ENCODE measurements around the gene FADS1. TPM values are rescaled to one million over a fixed set of nuclear protein-coding genes. Genes with fewer than 3 reads are reported as not detected.
A peak's percentile ranks its signal among the peaks of the same experiment; 100 is the strongest.

The FADS1 gene
- total RNA-seq, 2 donors from 2014 or later = 39.0 to 52.9 TPM

DNA sequence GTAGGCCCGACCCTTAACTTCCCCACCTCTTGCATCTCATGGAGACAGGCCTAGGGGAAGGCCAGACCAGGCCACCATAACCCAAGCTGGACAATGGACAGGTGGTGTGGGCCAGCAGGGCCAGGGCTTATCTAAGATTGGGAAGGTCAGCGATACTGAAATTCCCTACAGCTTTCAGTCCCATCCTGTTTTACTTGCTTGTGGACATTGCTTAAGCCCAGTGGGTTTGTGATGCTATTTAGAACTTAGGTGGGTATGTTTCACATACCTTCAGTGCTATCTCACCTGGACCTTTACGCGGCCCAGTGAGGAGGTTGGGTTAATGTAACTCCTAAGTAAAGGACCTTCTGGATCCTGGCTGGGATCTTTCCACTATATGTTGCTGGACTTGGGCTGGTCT lies 13.0 kb upstream of the FADS1 start:
- no peaks in the 10 kb centered on the region for H3K36me3 ChIP-seq
- peak overlapping the region; percentile 86 to 95 for H3K27ac ChIP-seq
- ATAC-seq (ENCODE audit: insufficient number of reproducible peaks, low FRiP score, low read depth) (no peak), DNase-seq (ENCODE audit: low spot score) (no peak)
- H3K4me1 ChIP-seq (ENCODE audit: control insufficient read depth in 1 of 2, low read depth in 2 of 2) = peaks cover 24 to 60% of the 10 kb centered on the region in 2 donors
- peak overlapping the region; percentile 85 for H3K4me3 ChIP-seq
- H3K27me3 ChIP-seq (replicated peaks; ENCODE audit: insufficient read depth) = no peaks in the 10 kb centered on the region
- TF ChIP-seq, protein P1, sequence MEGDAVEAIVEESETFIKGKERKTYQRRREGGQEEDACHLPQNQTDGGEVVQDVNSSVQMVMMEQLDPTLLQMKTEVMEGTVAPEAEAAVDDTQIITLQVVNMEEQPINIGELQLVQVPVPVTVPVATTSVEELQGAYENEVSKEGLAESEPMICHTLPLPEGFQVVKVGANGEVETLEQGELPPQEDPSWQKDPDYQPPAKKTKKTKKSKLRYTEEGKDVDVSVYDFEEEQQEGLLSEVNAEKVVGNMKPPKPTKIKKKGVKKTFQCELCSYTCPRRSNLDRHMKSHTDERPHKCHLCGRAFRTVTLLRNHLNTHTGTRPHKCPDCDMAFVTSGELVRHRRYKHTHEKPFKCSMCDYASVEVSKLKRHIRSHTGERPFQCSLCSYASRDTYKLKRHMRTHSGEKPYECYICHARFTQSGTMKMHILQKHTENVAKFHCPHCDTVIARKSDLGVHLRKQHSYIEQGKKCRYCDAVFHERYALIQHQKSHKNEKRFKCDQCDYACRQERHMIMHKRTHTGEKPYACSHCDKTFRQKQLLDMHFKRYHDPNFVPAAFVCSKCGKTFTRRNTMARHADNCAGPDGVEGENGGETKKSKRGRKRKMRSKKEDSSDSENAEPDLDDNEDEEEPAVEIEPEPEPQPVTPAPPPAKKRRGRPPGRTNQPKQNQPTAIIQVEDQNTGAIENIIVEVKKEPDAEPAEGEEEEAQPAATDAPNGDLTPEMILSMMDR (IDR thresholded peaks at IDR 0.05) = no peak
- H3K9me3 ChIP-seq = no peaks in the 10 kb centered on the region

DNA sequence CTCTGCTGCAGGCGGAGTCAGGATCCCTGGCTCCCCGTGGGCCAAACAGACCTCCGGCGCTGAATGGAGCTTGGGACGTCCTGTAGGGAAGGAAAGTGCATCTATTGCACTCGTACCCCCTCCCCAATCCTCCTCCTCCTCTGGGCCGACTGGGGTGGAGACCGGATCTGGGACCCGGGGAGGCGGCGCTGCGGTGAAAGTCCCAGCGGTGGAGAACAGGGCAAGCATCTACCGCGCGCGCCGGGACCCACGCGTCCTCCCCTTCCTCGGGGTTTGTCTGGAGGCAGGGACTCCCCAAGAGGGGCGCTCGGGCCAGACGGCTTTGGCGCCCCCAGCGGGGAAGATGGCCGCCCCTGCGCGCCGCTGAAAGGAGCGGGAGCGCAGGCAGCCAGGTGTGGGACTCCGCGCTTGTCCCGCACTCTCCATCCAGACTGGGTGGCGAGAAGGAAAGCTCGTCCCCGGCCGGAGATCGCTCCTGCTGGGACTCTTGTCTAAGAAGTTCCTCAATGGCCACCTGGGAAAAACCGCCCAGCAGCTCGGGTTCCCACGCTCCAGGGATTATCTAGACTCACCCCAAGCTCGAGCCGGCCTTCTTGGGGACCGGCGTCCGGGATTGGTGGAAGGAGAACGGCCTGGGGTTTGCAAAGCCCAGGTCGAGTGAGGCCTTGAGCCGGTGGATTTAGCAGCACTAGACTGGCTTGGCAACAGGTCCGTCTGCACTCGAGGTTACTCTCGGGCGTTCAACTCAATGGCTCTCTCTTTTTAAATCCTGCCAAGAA lies 12.0 kb upstream of the FADS1 start:
- Histone ChIP-seq H3K9me3 (no peaks in the 10 kb centered on the region), H3K4me1 (ENCODE audit: control insufficient read depth in 1 of 2, low read depth in 2 of 2) (peaks cover 16 to 50% of the 10 kb centered on the region in 2 donors), H3K27me3 (replicated peaks; ENCODE audit: insufficient read depth) (no peaks in the 10 kb centered on the region), H3K27ac (peak overlapping the region; percentile 86 to 95), H3K36me3 (no peaks in the 10 kb centered on the region), H3K4me3 (peak overlapping the region; percentile 85)
- ATAC-seq (ENCODE audit: insufficient number of reproducible peaks, low FRiP score, low read depth) (no peak), DNase-seq (ENCODE audit: low spot score) (no peak)
- TF ChIP-seq, protein P1 (IDR thresholded peaks at IDR 0.05) = peak; percentile 43

DNA sequence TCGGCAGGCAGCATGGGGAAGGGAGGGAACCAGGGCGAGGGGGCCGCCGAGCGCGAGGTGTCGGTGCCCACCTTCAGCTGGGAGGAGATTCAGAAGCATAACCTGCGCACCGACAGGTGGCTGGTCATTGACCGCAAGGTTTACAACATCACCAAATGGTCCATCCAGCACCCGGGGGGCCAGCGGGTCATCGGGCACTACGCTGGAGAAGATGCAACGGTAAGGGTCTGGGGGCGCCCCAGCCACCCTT lies 11.5 kb upstream of the FADS1 start:
- TF ChIP-seq, protein P1 (IDR thresholded peaks at IDR 0.05) = no peak
- H3K9me3 ChIP-seq = no peaks in the 10 kb centered on the region
- H3K36me3 ChIP-seq = no peaks in the 10 kb centered on the region
- peaks cover 13 to 45% of the 10 kb centered on the region in 2 donors for H3K4me1 ChIP-seq (ENCODE audit: control insufficient read depth in 1 of 2, low read depth in 2 of 2)
- no peaks in the 10 kb centered on the region for H3K27me3 ChIP-seq (replicated peaks; ENCODE audit: insufficient read depth)
- ATAC-seq (ENCODE audit: insufficient number of reproducible peaks, low FRiP score, low read depth) (no peak), DNase-seq (ENCODE audit: low spot score) (no peak)
- H3K4me3 ChIP-seq = peak overlapping the region; percentile 85
- peak overlapping the region; percentile 86 to 95 for H3K27ac ChIP-seq

DNA sequence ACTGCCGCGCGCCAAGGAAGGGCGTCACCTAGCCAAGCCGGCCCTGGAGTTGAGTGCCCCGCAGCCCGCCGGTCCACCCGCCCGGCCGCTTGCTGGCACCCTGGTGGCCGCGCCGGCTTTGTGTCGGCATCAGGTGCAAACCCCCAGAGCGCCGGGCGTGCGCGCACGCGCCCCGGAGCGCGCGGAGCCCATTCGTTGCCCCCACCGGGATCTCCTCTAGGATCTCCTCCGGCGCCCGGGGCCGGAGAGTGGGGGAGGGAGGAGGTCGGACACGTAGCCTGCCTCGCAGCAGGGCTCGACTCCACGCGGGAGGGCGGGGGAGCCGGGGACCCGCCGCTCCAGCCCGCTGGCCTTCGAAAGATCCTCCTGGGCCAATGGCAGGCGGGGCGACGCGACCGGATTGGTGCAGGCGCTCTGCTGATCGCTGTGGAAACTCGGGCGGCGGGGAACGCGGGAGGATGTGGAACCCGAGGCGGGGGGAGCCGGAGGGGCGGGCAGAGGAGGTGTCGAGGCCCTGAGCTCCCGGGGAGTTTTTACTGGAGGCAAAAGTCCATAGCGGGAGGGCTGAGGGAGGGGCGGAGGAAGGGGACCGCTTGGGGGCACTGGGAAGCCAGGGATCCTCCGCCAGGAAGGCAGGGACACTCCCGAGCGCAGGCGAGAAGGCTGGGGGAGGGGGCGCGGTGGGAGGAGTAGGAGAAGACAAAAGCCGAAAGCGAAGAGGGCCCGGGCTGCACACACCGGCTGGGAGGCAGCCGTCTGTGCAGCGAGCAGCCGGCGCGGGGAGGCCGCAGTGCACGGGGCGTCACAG lies 11.0 kb upstream of the FADS1 start, which contains the start of gene FADS2:
Gene FADS2, plus strand, starts transcription at position 730 of the 808 bp plus-strand sequence. CDS start 91 bp downstream, outside the sequence.
- no peaks in the 10 kb centered on the region for H3K27me3 ChIP-seq (replicated peaks; ENCODE audit: insufficient read depth)
- ATAC-seq (ENCODE audit: insufficient number of reproducible peaks, low FRiP score, low read depth) (peak; percentile 67), DNase-seq (ENCODE audit: low spot score) (peak; percentile 78)
- H3K4me1 ChIP-seq (ENCODE audit: control insufficient read depth in 1 of 2, low read depth in 2 of 2) = peaks cover 13 to 39% of the 10 kb centered on the region in 2 donors
- H3K36me3 ChIP-seq = no peaks in the 10 kb centered on the region
- H3K9me3 ChIP-seq = no peaks in the 10 kb centered on the region
- peak within 1 kb of the TSS; percentile 86 to 95 for H3K27ac ChIP-seq
- TF ChIP-seq, protein P1 (IDR thresholded peaks at IDR 0.05) = peak; percentile 23
- peak within 1 kb of the TSS; percentile 85 for H3K4me3 ChIP-seq

DNA sequence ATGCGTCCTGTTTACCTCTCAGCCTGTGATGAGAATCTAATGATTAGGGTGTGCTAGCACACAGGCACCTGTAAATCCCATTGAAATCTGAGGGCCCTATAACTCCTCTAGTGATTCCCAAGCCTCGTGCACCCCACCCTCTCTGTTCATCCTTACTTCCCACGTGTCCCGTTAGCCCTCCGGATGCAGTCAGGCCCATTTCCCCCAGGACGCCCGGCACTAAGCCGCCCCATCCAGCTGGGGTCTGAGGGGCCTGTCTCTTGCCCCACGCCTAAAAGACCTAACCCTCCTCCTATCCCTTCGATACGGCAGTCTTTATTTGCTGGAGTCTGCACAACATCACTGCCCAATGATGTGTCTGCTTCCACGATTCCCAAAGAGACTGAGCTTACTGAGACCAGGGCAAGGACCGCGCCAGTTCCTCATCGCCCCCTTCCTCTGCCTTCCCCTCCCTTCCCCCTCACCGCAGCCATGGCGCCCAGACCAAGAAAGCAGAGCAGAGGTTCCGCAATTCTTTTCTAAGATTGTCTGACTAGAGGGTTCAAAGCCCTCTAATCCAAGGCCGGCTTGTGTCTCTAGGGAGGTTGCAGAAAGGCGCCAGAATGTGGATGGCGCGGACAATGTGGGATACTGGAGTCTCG lies 10.2 kb upstream of the FADS1 start:
- TF ChIP-seq, protein P1 (IDR thresholded peaks at IDR 0.05) = no peak
- DNase-seq (ENCODE audit: low spot score) = no peak
- Histone ChIP-seq H3K36me3 (no peaks in the 10 kb centered on the region), H3K4me3 (peak overlapping the region; percentile 85), H3K27me3 (replicated peaks; ENCODE audit: insufficient read depth) (no peaks in the 10 kb centered on the region), H3K27ac (peak overlapping the region; percentile 86 to 95), H3K4me1 (ENCODE audit: control insufficient read depth in 1 of 2, low read depth in 2 of 2) (peaks cover 13 to 32% of the 10 kb centered on the region in 2 donors), H3K9me3 (no peaks in the 10 kb centered on the region)
- no peak for ATAC-seq (ENCODE audit: insufficient number of reproducible peaks, low FRiP score, low read depth)

Data from thoracic aorta (tissue), 2 donors.